CD4-positive, alpha-beta T cell (primary cell): ENCODE data around the gene ZNF593. TPM values are rescaled to one million over a fixed set of nuclear protein-coding genes. Genes with fewer than 3 reads are reported as not detected.

Source experiments
- ATAC-seq: fragments of 200-7000 bp; cut with Tn5 transposase; one replicate; pipeline ENCODE4 v1.10.0; 2022; ENCODE audit warnings: mild to moderate bottlenecking; ENCODE audit not compliant: poor library complexity
- CTCF ChIA-PET: fragments of 350-600 bp; sonication (Branson Sonifier 250); formaldehyde crosslinking; loops from one replicate; lab custom pipeline; 2021; ENCODE audit warnings: antibody characterized with exemption, inconsistent platforms; lab: Charles Lee
- POLR2A ChIA-PET: fragments of 350-600 bp; sonication (Branson Sonifier 250); formaldehyde crosslinking; loops from one replicate; lab custom pipeline; 2021; ENCODE audit warnings: antibody characterized with exemption, inconsistent platforms; lab: Charles Lee
- DNase-seq, 14 experiments: peaks; one replicate each; pipeline ENCODE4 v3.0.0-alpha.2; 2013 to 2020; ENCODE audit warnings: mixed read lengths in 2 of 14
- H3K27ac ChIP-seq, 2 donors: one replicate each; pipeline versions ENCODE4 v1.5.1 to v1.7.0; 2013; ENCODE audit warnings: low read length in 2 of 2, low read depth in 1 of 2, mild to moderate bottlenecking in 1 of 2
- H3K27me3 ChIP-seq, 2 experiments: 1 replicate in 1 of 2; 2 replicates in 1 of 2; pipeline versions ENCODE4 v1.6.1 to v1.7.0; 2013; ENCODE audit warnings: low read length in 2 of 2, control low read depth in 1 of 2, mild to moderate bottlenecking in 1 of 2, moderate library complexity in 1 of 2; ENCODE audit not compliant: insufficient read depth in 2 of 2, control insufficient read depth in 1 of 2
- H3K36me3 ChIP-seq: one replicate; pipeline ENCODE4 v1.6.1; 2013; ENCODE audit warnings: low read length, control low read depth; ENCODE audit not compliant: insufficient read depth
- H3K4me1 ChIP-seq: one replicate; pipeline ENCODE4 v1.6.1; 2013; ENCODE audit warnings: low read length, control low read depth; ENCODE audit not compliant: insufficient read depth
- H3K4me3 ChIP-seq: one replicate; pipeline ENCODE4 v1.5.1; 2013; ENCODE audit warnings: mild to moderate bottlenecking, low read length, moderate library complexity
- H3K9me3 ChIP-seq, 2 experiments: 1 replicate in 1 of 2; 2 replicates in 1 of 2; pipeline versions ENCODE4 v1.6.1 to v1.7.0; 2013; ENCODE audit warnings: low read length in 2 of 2, mild to moderate bottlenecking in 2 of 2, control low read depth in 1 of 2, moderate library complexity in 1 of 2; ENCODE audit not compliant: control insufficient read depth in 1 of 2, insufficient read depth in 1 of 2
- H3K27ac Mint-ChIP-seq: one replicate; pipeline ENCODE4 v1.8.0; 2020; ENCODE audit warnings: mixed read lengths
- H3K27me3 Mint-ChIP-seq: one replicate; pipeline ENCODE4 v1.8.0; 2021; ENCODE audit warnings: mixed read lengths
- H3K36me3 Mint-ChIP-seq: one replicate; pipeline ENCODE4 v1.8.0; 2021; ENCODE audit warnings: low read depth, mixed read lengths
- H3K4me1 Mint-ChIP-seq: one replicate; pipeline ENCODE4 v1.8.0; 2021; ENCODE audit warnings: low read depth, mixed read lengths
- H3K4me3 Mint-ChIP-seq: one replicate; pipeline ENCODE4 v1.8.0; 2020; ENCODE audit warnings: mild to moderate bottlenecking, mixed read lengths
- H3K9me3 Mint-ChIP-seq: one replicate; pipeline ENCODE4 v1.8.0; 2020; ENCODE audit warnings: mixed read lengths
- intact Hi-C, 2 experiments: fragments of 100-400 bp; cut with DNase I in 1 of 2; cut with micrococcal nuclease in 1 of 2; formaldehyde crosslinking; loops; one replicate each; pipeline versions ENCODE4 v1.15.1 to v1.9.0; 2023 to 2025; cut with DNase I, micrococcal nuclease
- total RNA-seq, 174 experiments: library from RNA in 2 of 174; stranded (reverse) in 2 of 174; gene quantifications; one replicate each; pipeline ENCODE4 v1.2.3 and lab custom pipeline; 2021 to 2026
- TF ChIP-seq, protein P1 (sequence below): fragments of 200-600 bp; IDR thresholded peaks from one replicate; pipeline ENCODE4 v1.8.0; 2022; ENCODE audit warnings: antibody characterized with exemption, mild to moderate bottlenecking

The ZNF593 gene
- total RNA-seq, 2 experiments from 2014 or later, result 5.0 to 6.6 TPM

GRCh38 chr1:26189751-26190275, 20.1 kb downstream of the ZNF593 start:
- no peak overlapping the region for H3K27ac Mint-ChIP-seq
- POLR2A ChIA-PET, result interaction anchor here (1.2 kb wide), 1 partner anchor 44 kb away, joined by 3 read pairs; no protein-coding TSS in a partner anchor

DNA sequence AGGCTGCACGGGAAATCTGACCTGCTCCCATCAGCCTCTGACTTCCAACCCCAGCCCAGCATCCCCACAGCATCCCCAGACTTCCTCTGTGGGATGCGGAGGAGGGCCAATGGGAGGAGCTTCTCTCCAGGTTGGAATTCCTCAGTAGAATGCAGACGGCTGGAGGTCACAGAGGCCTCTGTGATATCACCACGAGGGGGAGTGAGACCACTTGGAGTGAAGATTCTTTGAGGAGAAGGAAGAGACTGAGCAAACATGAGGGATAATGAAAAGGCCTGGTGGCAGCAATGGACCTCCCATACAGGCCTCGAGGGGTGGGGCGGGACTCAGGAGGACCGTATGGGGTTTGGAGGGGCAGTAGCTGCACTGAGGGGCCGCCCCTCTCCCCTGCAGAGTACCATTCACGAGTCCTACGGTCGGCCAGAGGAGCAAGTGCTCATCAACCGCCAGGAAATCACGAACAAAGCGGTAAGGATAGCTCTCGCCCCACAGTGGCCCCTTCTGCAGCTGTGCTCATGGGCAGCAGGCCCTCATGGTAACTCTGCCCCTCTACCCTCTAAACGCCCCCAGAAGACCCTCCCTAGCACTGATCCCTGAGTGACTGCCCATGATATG, 20.8 kb downstream of the ZNF593 start, which contains the start of gene CATSPER4:
TSS of gene CATSPER4 (plus strand) at position 230 of the 615 bp plus-strand sequence. CDS start at position 256, 26 bp downstream.
- Histone ChIP-seq H3K36me3 (no peaks in the 10 kb centered on the region), H3K4me3 (no peak within 1 kb of the TSS), H3K27ac (no peak within 1 kb of the TSS), H3K9me3 (no peaks in the 10 kb centered on the region), H3K4me1 (peaks cover 11% of the 10 kb centered on the region), H3K27me3 (no peaks in the 10 kb centered on the region)
- Mint-ChIP-seq H3K27me3 (no peaks in the 10 kb centered on the region), H3K36me3 (no peaks in the 10 kb centered on the region), H3K4me3 (no peak within 1 kb of the TSS), H3K9me3 (no peaks in the 10 kb centered on the region), H3K4me1 (peaks cover 17% of the 10 kb centered on the region), H3K27ac (no peak within 1 kb of the TSS)
- ChIA-PET CTCF (interaction anchor here (1.0 to 3.5 kb wide), 2 partner anchors 21 to 44 kb away, joined by 3 to 12 read pairs; partner anchors contain the start of genes CEP85 and ZNF593), POLR2A (no interaction called here)
- ATAC-seq, result no peak
- TF ChIP-seq, protein P1, sequence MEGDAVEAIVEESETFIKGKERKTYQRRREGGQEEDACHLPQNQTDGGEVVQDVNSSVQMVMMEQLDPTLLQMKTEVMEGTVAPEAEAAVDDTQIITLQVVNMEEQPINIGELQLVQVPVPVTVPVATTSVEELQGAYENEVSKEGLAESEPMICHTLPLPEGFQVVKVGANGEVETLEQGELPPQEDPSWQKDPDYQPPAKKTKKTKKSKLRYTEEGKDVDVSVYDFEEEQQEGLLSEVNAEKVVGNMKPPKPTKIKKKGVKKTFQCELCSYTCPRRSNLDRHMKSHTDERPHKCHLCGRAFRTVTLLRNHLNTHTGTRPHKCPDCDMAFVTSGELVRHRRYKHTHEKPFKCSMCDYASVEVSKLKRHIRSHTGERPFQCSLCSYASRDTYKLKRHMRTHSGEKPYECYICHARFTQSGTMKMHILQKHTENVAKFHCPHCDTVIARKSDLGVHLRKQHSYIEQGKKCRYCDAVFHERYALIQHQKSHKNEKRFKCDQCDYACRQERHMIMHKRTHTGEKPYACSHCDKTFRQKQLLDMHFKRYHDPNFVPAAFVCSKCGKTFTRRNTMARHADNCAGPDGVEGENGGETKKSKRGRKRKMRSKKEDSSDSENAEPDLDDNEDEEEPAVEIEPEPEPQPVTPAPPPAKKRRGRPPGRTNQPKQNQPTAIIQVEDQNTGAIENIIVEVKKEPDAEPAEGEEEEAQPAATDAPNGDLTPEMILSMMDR, result no peak
- peak in 4 of 14 experiments; percentile 17 to 40 (median 30) for DNase-seq
- intact Hi-C loops, result no loop called here

More at GRCh38 chr1:26189751-26190275, 20.1 kb downstream of the ZNF593 start:
- Histone ChIP-seq H3K4me1 (peaks cover 11% of the 10 kb centered on the region), H3K4me3 (no peak overlapping the region), H3K27ac (no peak overlapping the region), H3K27me3 (no peaks in the 10 kb centered on the region), H3K36me3 (no peaks in the 10 kb centered on the region), H3K9me3 (no peaks in the 10 kb centered on the region)
- H3K9me3 Mint-ChIP-seq, result no peaks in the 10 kb centered on the region
- CTCF ChIA-PET, result interaction anchor here (3.5 kb wide), 1 partner anchor 44 kb away, joined by 12 read pairs; the partner anchor contains the start of gene CEP85
- TF ChIP-seq, protein P1, result no peak
- no peak overlapping the region for H3K4me3 Mint-ChIP-seq
- no peak for DNase-seq
- no peaks in the 10 kb centered on the region for H3K36me3 Mint-ChIP-seq
- no peak for ATAC-seq
- intact Hi-C loops, result no loop called here
- no peaks in the 10 kb centered on the region for H3K27me3 Mint-ChIP-seq
- peaks cover 17% of the 10 kb centered on the region for H3K4me1 Mint-ChIP-seq

DNA sequence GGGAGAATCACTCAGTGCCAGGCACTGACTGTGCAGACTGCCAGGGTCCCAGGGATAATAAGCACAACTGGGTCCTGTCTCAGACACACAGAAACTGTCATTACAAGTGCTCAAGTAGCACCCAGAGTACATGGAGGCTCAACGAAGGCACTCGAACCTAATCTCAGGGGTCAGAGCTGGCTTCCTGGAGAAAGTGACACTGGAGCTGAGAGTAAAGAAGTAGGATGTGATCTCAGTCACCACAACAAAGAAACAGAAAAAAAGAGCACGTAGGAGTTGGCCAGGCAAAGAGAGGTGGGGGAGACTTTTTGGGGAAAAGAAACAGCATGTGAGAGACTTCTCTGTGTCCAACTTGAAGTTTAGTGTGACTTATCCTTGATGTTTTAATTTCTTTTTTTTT, 22.0 kb downstream of the ZNF593 start:
- Mint-ChIP-seq H3K27ac (no peak overlapping the region), H3K27me3 (no peaks in the 10 kb centered on the region), H3K4me1 (peaks cover 17% of the 10 kb centered on the region), H3K36me3 (no peaks in the 10 kb centered on the region), H3K4me3 (no peak overlapping the region), H3K9me3 (no peaks in the 10 kb centered on the region)
- DNase-seq (peak in 1 of 14 experiments; percentile 43), ATAC-seq (peak; percentile 24)
- POLR2A ChIA-PET, result no interaction called here
- intact Hi-C loops, result no loop called here
- Histone ChIP-seq H3K4me1 (peaks cover 11% of the 10 kb centered on the region), H3K4me3 (no peak overlapping the region), H3K27me3 (no peaks in the 10 kb centered on the region), H3K36me3 (no peaks in the 10 kb centered on the region), H3K9me3 (no peaks in the 10 kb centered on the region), H3K27ac (no peak overlapping the region)
- TF ChIP-seq, protein P1, result no peak
- CTCF ChIA-PET, result interaction anchor here (3.5 kb wide), 1 partner anchor 42 kb away, joined by 12 read pairs; the partner anchor contains the start of gene CEP85
